ENCODE results near the gene BRD7.

The BRD7 gene

GRCh38 chr16:50288026-50288425 lies 80.8 kb downstream of the BRD7 start:
- Histone ChIP-seq H3K27me3 (replicated peaks) (no peaks in the 10 kb centered on the region), H3K27ac (no peak overlapping the region), H3K4me3 (ENCODE audit: low read depth, low read length) (no peak overlapping the region), H3K36me3 (replicated peaks) (peaks cover 12% of the 10 kb centered on the region)
- TF ChIP-seq CTCF (IDR thresholded peaks at IDR 0.05; ENCODE audit: low read depth, low read length, missing control alignments), result no peak
- in situ Hi-C loops (cut with HindIII; ENCODE audit: low pct_ligation_motif_present, low sequenced_read_pairs), result no loop called here
- DNase-seq, result no peak

- TF ChIP-seq CTCF (IDR thresholded peaks at IDR 0.05; ENCODE audit: low read depth, low read length, missing control alignments), result no peak
- DNase-seq, result no peak
- Histone ChIP-seq H3K4me3 (ENCODE audit: low read depth, low read length) (no peak overlapping the region), H3K27ac (no peak overlapping the region), H3K36me3 (replicated peaks) (peaks cover 7% of the 10 kb centered on the region), H3K27me3 (replicated peaks) (no peaks in the 10 kb centered on the region)
- in situ Hi-C loops (cut with HindIII; ENCODE audit: low pct_ligation_motif_present, low sequenced_read_pairs), result no loop called here
Measured at GRCh38 chr16:50286681-50287080, 82.1 kb downstream of the BRD7 start.

GRCh38 chr16:50285406-50286003 lies 83.3 kb downstream of the BRD7 start:
- no peak for DNase-seq
- Histone ChIP-seq H3K27ac (no peak overlapping the region), H3K36me3 (replicated peaks) (peaks cover 6% of the 10 kb centered on the region), H3K4me3 (ENCODE audit: low read depth, low read length) (no peak overlapping the region), H3K27me3 (replicated peaks) (no peaks in the 10 kb centered on the region)
- in situ Hi-C loops (cut with HindIII; ENCODE audit: low pct_ligation_motif_present, low sequenced_read_pairs), result no loop called here
- TF ChIP-seq CTCF (IDR thresholded peaks at IDR 0.05; ENCODE audit: low read depth, low read length, missing control alignments), result no peak

- peaks cover 5% of the 10 kb centered on the region for H3K36me3 ChIP-seq (replicated peaks)
- H3K27ac ChIP-seq, result no peak overlapping the region
- H3K27me3 ChIP-seq (replicated peaks), result no peaks in the 10 kb centered on the region
- no peak for DNase-seq
- no peak overlapping the region for H3K4me3 ChIP-seq (ENCODE audit: low read depth, low read length)
- TF ChIP-seq CTCF (IDR thresholded peaks at IDR 0.05; ENCODE audit: low read depth, low read length, missing control alignments), result no peak
- in situ Hi-C loops (cut with HindIII; ENCODE audit: low pct_ligation_motif_present, low sequenced_read_pairs), result no loop called here
Measured at GRCh38 chr16:50284131-50284911, 84.5 kb downstream of the BRD7 start.

GRCh38 chr16:50282955-50283631 lies 85.7 kb downstream of the BRD7 start:
- Histone ChIP-seq H3K4me3 (ENCODE audit: low read depth, low read length) (no peak overlapping the region), H3K27me3 (replicated peaks) (no peaks in the 10 kb centered on the region), H3K36me3 (replicated peaks) (peaks cover 5% of the 10 kb centered on the region), H3K27ac (no peak overlapping the region)
- in situ Hi-C loops (cut with HindIII; ENCODE audit: low pct_ligation_motif_present, low sequenced_read_pairs), result no loop called here
- DNase-seq, result no peak
- TF ChIP-seq CTCF (IDR thresholded peaks at IDR 0.05; ENCODE audit: low read depth, low read length, missing control alignments), result no peak

Data from brain microvascular endothelial cell (primary cell).